Left lung (tissue), 10 donors: ENCODE results near the gene ZNF664. TPM values are rescaled to one million over a fixed set of nuclear protein-coding genes. Genes with fewer than 3 reads are reported as not detected.
A peak's percentile ranks its signal among the peaks of the same experiment; 100 is the strongest.

Experiments used
- ATAC-seq: fragments of 200-7000 bp; cut with Tn5 transposase; one replicate; pipeline ENCODE4 v1.9.1; 2020; ENCODE audit warnings: moderate library complexity
- DNase-seq, 4 donors: peaks; one replicate each; pipeline ENCODE4 v3.0.0-alpha.2; 2013 to 2020
- H3K27ac ChIP-seq, 2 donors: fragments of 200-600 bp; sonication (generic) in 1 of 2; one replicate each; pipeline versions ENCODE4 v1.5.0 to v1.8.0; 2020 to 2021
- H3K27me3 ChIP-seq, 2 donors: fragments of 200-600 bp; sonication (generic) in 1 of 2; one replicate each; pipeline versions ENCODE4 v1.5.0 to v1.8.0; 2020 to 2021
- H3K36me3 ChIP-seq, 2 donors: fragments of 200-600 bp; sonication (generic) in 1 of 2; one replicate each; pipeline versions ENCODE4 v1.5.0 to v1.8.0; 2020 to 2021
- H3K4me1 ChIP-seq, 2 donors: fragments of 200-600 bp; one replicate each; pipeline ENCODE4 v1.8.0; 2021
- H3K4me3 ChIP-seq, 2 donors: fragments of 200-600 bp; sonication (generic) in 1 of 2; one replicate each; pipeline versions ENCODE4 v1.5.0 to v1.8.0; 2020 to 2021; ENCODE audit warnings: mild to moderate bottlenecking in 1 of 2
- H3K9me3 ChIP-seq, 2 donors: fragments of 200-600 bp; sonication (generic) in 1 of 2; one replicate each; pipeline versions ENCODE4 v1.5.0 to v1.8.0; 2020 to 2021
- intact Hi-C, 2 donors: fragments of 100-400 bp; cut with DNase I; formaldehyde crosslinking; loops; one replicate each; pipeline versions ENCODE4 v1.11.2 to v1.14.2; 2022
- polyA plus RNA-seq, 6 donors: library from polyadenylated mRNA; unstranded; fragments of 120-200 nt; gene quantifications; one replicate each; pipeline ENCODE4 v1.2.1, GENCODE V29; 2013; ENCODE audit not compliant: insufficient read length in 6 of 6
- total RNA-seq, 2 donors: library from RNA; stranded (reverse); fragmentation: NEBNext Ultra II Directional; extraction: Animal tissue kit (Norgen Biotek cat#: 25700); gene quantifications; one replicate each; pipeline ENCODE4 v1.2.1, GENCODE V29; 2021
- TF ChIP-seq, protein P1 (sequence below), 2 donors: fragments of 200-600 bp; sonication (generic) in 1 of 2; IDR thresholded peaks; one replicate each; pipeline versions ENCODE4 v1.5.0 to v1.8.0; 2021; ENCODE audit warnings: antibody characterized with exemption in 2 of 2
- donor health status: DM: no; HTN: yes; CAD: no.
- donor health status: DM: no; HTN: no; CAD: no.

Gene ZNF664
- total and polyA plus RNA-seq, 8 donors, result 85.8 to 169 (median 144) TPM

GRCh38 chr12:123952037-123952436 lies 21.0 kb upstream of the ZNF664 start:
- ATAC-seq, result peak; percentile 87
- no peaks in the 10 kb centered on the region for H3K36me3 ChIP-seq
- intact Hi-C loops, result no loop called here
- peaks cover 9 to 10% of the 10 kb centered on the region in 2 donors for H3K4me1 ChIP-seq
- peak in 1 of 4 donors; percentile 24 for DNase-seq
- H3K4me3 ChIP-seq, result no peak overlapping the region
- H3K27me3 ChIP-seq, result no peaks in the 10 kb centered on the region
- peak overlapping the region; percentile 1 to 42 for H3K27ac ChIP-seq
- no peaks in the 10 kb centered on the region for H3K9me3 ChIP-seq
- TF ChIP-seq, protein P1, sequence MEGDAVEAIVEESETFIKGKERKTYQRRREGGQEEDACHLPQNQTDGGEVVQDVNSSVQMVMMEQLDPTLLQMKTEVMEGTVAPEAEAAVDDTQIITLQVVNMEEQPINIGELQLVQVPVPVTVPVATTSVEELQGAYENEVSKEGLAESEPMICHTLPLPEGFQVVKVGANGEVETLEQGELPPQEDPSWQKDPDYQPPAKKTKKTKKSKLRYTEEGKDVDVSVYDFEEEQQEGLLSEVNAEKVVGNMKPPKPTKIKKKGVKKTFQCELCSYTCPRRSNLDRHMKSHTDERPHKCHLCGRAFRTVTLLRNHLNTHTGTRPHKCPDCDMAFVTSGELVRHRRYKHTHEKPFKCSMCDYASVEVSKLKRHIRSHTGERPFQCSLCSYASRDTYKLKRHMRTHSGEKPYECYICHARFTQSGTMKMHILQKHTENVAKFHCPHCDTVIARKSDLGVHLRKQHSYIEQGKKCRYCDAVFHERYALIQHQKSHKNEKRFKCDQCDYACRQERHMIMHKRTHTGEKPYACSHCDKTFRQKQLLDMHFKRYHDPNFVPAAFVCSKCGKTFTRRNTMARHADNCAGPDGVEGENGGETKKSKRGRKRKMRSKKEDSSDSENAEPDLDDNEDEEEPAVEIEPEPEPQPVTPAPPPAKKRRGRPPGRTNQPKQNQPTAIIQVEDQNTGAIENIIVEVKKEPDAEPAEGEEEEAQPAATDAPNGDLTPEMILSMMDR (IDR thresholded peaks at IDR 0.05), result no peak

DNA sequence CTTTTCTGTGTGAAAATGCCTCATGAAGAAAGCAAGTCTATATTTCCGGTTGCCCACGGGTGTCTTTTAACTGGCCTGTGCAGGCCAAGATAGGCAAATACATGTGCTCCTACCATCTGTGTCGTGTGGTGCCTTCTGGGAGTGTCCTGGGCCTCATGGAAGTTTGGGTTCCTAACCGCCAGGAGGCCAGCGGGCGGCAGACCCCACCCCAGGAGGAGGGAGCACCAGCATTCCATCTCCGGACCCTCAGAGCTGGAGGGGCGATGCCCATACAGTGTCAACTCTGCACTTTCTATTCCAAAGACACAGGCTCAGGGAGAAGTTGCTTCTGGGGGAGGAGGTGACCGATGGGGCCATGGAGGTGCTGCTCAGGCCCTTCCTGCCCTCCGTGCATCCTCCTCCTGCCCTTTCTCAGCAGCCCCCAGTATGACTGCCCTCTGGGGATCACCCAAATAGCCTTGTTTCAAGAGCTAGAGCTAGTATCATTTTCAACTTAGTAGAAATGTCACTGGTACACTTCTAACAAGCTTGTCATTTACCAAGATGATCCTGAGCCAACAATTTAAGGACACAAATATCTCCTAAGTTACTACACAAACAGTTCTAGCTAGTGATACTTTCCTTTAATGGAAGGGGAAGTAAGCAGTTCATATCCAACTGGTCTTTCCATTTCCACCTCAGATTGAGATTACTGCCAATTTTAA lies 18.2 kb upstream of the ZNF664 start:
- H3K4me3 ChIP-seq, result no peak overlapping the region
- TF ChIP-seq, protein P1 (IDR thresholded peaks at IDR 0.05), result no peak
- H3K36me3 ChIP-seq, result no peaks in the 10 kb centered on the region
- no peak overlapping the region for H3K27ac ChIP-seq
- peaks cover 9 to 10% of the 10 kb centered on the region in 2 donors for H3K4me1 ChIP-seq
- ATAC-seq (no peak), DNase-seq (no peak)
- no peaks in the 10 kb centered on the region for H3K27me3 ChIP-seq
- no peaks in the 10 kb centered on the region for H3K9me3 ChIP-seq
- intact Hi-C loops, result no loop called here

- TF ChIP-seq, protein P1 (IDR thresholded peaks at IDR 0.05), result no peak
- intact Hi-C loops, result no loop called here
- H3K36me3 ChIP-seq, result no peaks in the 10 kb centered on the region
- no peak overlapping the region for H3K27ac ChIP-seq
- H3K4me1 ChIP-seq, result peaks cover 9 to 10% of the 10 kb centered on the region in 2 donors
- H3K4me3 ChIP-seq, result no peak overlapping the region
- H3K27me3 ChIP-seq, result no peaks in the 10 kb centered on the region
- DNase-seq (no peak), ATAC-seq (no peak)
- no peaks in the 10 kb centered on the region for H3K9me3 ChIP-seq
These were observed 16.8 kb upstream of the ZNF664 start for GRCh38 chr12:123956249-123956648.

DNA sequence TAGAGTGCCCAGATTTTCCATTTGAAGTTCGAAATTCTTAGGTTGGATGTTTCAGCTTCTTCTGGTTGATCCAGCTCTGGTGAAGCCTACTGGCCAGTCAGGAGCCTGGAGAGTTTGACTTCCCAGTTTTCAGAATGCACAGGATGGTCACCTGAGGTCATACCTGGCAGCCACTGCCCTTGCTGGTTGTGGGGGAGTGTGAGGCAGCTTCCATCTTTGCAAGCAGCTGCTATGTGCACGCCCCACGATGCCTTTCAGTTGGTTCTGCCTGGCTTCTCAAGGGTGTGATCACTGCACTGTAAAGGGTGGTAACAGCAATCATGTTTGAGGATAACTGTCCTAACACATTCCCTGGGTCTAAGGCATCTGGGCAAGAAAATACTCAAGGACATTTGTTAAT lies 15.8 kb upstream of the ZNF664 start:
- no peaks in the 10 kb centered on the region for H3K36me3 ChIP-seq
- TF ChIP-seq, protein P1 (IDR thresholded peaks at IDR 0.05), result no peak
- intact Hi-C loops, result no loop called here
- H3K27ac ChIP-seq, result no peak overlapping the region
- no peak for ATAC-seq
- H3K4me1 ChIP-seq, result peaks cover 5% of the 10 kb centered on the region in 2 donors
- H3K9me3 ChIP-seq, result no peaks in the 10 kb centered on the region
- H3K4me3 ChIP-seq, result no peak overlapping the region
- H3K27me3 ChIP-seq, result no peaks in the 10 kb centered on the region
- DNase-seq, result no peak

- no peak overlapping the region for H3K27ac ChIP-seq
- no peak overlapping the region for H3K4me3 ChIP-seq
- H3K36me3 ChIP-seq, result no peaks in the 10 kb centered on the region
- TF ChIP-seq, protein P1 (IDR thresholded peaks at IDR 0.05), result no peak
- ATAC-seq (peak; percentile 33), DNase-seq (no peak)
- no peaks in the 10 kb centered on the region for H3K27me3 ChIP-seq
- H3K4me1 ChIP-seq, result peaks cover 0 to 5% of the 10 kb centered on the region in 2 donors
- intact Hi-C loops, result no loop called here
- no peaks in the 10 kb centered on the region for H3K9me3 ChIP-seq
These were observed 14.6 kb upstream of the ZNF664 start for GRCh38 chr12:123958462-123958861.
